Calu3 (cell line): ENCODE measurements around the gene FTCD. TPM values are rescaled to one million over a fixed set of nuclear protein-coding genes. Genes with fewer than 3 reads are reported as not detected.
"Not testable (repeated sequence)": the region's sequence is repeated elsewhere in the genome, so short reads cannot be mapped to it uniquely, and the experiment has no call there.

Source experiments
- BruUV-seq: library from RNA; stranded (reverse); fragments of 400-500 nt; replicated peaks from 2 replicates; lab custom pipeline; 2021; lab: Mats Ljungman, UMichigan
- CTCF ChIA-PET: fragments of 300-600 bp; sonication (Branson Sonifier 250); formaldehyde crosslinking; loops from one replicate; lab custom pipeline; 2022; ENCODE audit warnings: antibody characterized with exemption; lab: Charles Lee
- DNase-seq: peaks from one replicate; pipeline ENCODE4 v3.0.0; 2022
- H3K27ac Mint-ChIP-seq: one replicate; pipeline ENCODE4 v1.8.0; 2022; ENCODE audit warnings: mixed read lengths; ENCODE audit not compliant: unreplicated experiment
- H3K27me3 Mint-ChIP-seq: one replicate; pipeline ENCODE4 v1.8.0; 2022; ENCODE audit warnings: mixed read lengths; ENCODE audit not compliant: unreplicated experiment
- H3K36me3 Mint-ChIP-seq: one replicate; pipeline ENCODE4 v1.8.0; 2022; ENCODE audit warnings: mild to moderate bottlenecking, moderate library complexity, mixed read lengths; ENCODE audit not compliant: insufficient read depth, unreplicated experiment
- H3K4me1 Mint-ChIP-seq: one replicate; pipeline ENCODE4 v1.8.0; 2022; ENCODE audit warnings: mild to moderate bottlenecking, low read depth, mixed read lengths; ENCODE audit not compliant: unreplicated experiment
- H3K4me3 Mint-ChIP-seq: one replicate; pipeline ENCODE4 v1.8.0; 2022; ENCODE audit warnings: mild to moderate bottlenecking, low read depth, moderate library complexity, mixed read lengths; ENCODE audit not compliant: unreplicated experiment
- H3K9me3 Mint-ChIP-seq: one replicate; pipeline ENCODE4 v1.8.0; 2022; ENCODE audit warnings: low read depth, mixed read lengths; ENCODE audit not compliant: unreplicated experiment
- intact Hi-C: fragments of 100-400 bp; cut with micrococcal nuclease; formaldehyde crosslinking; loops from one replicate; pipeline ENCODE4 v1.10.0; 2022; ENCODE audit not compliant: unreplicated experiment
- total RNA-seq: library from RNA; stranded (reverse); gene quantifications from 2 replicates; pipeline ENCODE4 v1.2.3, GENCODE V29; 2022
- TF ChIP-seq, protein P1 (sequence below): fragments of 200-600 bp; IDR thresholded peaks from one replicate; pipeline ENCODE4 v1.8.0; 2022; ENCODE audit warnings: antibody characterized with exemption; ENCODE audit not compliant: unreplicated experiment

Gene FTCD
- total RNA-seq, 1 experiment from 2014 or later = 0.31 TPM

DNA sequence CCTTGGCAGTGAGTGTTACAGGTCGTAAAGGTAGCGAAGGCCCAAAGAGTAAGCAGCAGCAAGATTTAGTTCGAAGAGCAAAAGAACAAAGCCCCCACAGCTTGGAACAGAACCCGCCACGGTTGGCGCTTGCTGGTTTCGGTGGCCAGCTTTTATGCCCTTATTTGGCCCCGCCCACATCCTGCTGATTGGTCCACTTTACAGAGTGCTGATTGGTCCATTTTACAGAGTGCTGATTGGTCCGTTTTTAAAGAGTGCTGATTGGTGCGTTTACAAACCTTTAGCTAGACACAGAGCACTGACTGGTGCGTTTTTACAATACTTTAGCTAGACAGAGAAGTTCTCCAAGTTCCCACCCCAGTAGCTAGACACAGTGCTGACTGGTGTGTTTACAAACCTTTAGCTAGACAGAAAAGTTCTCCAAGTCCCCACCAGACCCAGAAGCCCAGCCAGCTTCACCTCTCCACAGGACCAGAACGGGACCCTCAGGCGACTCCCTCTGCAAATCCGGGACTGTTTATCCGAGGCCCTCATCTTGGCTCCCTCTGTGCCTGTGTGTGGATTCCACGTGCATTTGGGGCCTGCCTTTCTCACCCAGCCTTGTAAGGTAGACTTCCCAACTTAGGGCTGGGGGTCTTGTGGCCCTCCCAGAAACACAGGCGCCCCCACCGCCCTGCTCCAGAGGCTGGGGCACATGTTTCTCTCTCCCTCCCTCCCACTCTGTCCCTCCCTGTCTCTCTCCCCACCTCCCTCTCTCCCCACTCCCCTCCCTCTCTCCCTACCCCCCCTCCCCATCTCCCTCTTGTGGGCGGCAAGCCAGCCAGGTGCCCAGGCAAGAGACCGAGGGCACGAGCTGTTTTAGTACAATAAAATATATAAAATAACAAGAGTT, 12.6 kb downstream of the FTCD start:
- Mint-ChIP-seq H3K9me3 (no peaks in the 10 kb centered on the region), H3K4me1 (peaks cover 11% of the 10 kb centered on the region), H3K27ac (no peak overlapping the region), H3K4me3 (peak overlapping the region; percentile 65), H3K36me3 (peaks cover 8% of the 10 kb centered on the region), H3K27me3 (peaks cover 15% of the 10 kb centered on the region)
- DNase-seq = no peak
- intact Hi-C loops = loop anchor here (10.0 kb wide), 1 partner anchor 82 kb away; the partner anchor contains the start of gene LSS
- BruUV-seq = no TSS peak
- TF ChIP-seq, protein P1, sequence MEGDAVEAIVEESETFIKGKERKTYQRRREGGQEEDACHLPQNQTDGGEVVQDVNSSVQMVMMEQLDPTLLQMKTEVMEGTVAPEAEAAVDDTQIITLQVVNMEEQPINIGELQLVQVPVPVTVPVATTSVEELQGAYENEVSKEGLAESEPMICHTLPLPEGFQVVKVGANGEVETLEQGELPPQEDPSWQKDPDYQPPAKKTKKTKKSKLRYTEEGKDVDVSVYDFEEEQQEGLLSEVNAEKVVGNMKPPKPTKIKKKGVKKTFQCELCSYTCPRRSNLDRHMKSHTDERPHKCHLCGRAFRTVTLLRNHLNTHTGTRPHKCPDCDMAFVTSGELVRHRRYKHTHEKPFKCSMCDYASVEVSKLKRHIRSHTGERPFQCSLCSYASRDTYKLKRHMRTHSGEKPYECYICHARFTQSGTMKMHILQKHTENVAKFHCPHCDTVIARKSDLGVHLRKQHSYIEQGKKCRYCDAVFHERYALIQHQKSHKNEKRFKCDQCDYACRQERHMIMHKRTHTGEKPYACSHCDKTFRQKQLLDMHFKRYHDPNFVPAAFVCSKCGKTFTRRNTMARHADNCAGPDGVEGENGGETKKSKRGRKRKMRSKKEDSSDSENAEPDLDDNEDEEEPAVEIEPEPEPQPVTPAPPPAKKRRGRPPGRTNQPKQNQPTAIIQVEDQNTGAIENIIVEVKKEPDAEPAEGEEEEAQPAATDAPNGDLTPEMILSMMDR = no peak
- CTCF ChIA-PET = interaction anchor here (0.6 to 1.6 kb wide), 9 partner anchors 10 to 244 kb away, joined by 3 to 20 read pairs (median 5); partner anchors contain the start of genes COL6A1, MCM3AP and YBEY

DNA sequence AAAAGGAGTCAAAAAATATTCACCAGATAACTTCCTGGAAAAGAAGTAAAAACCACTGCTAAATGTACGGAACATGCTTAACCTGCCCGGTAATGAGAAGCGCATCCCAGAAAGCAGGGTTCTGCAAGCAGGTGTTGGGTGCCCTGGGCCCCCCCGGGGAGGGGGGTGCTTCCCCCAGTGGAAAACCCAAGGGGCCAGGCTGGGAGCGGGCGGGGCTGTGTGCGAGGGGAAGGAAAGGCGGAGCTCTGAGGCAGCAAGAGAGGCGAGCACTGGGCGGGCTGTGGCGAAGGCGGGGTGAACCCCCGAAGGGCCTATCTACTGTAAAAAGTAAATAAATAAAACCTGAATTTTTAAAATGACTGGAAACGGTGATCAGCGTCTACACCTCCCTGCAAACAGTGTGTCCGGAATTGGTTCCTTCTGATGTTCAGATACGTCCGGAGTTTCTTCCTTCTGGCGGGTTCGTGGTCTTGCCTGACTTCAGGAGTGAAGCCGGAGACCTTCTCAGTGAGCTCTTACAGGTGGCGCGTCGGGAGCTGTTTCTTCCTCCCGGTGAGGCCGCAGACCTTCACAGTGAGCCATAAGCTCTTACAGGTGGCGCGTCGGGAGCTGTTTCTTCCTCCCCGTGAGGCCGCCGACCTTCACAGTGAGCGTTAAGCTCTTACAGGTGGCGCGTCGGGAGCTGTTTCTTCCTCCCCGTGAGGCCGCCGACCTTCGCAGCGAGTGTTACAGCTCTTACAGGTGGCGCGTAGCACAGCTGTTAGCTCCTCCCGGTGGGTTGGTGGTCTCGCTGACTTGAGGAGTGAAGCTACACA, 13.4 kb downstream of the FTCD start:
- TF ChIP-seq, protein P1 = no peak
- BruUV-seq = no TSS peak
- Mint-ChIP-seq H3K27me3 (peaks cover 15% of the 10 kb centered on the region), H3K9me3 (no peaks in the 10 kb centered on the region), H3K36me3 (peaks cover 8% of the 10 kb centered on the region), H3K27ac (no peak overlapping the region), H3K4me1 (peaks cover 11% of the 10 kb centered on the region), H3K4me3 (no peak overlapping the region)
- CTCF ChIA-PET = no interaction called here
- no peak for DNase-seq
- intact Hi-C loops = loop anchor here (10.0 kb wide), 1 partner anchor 83 kb away; the partner anchor contains the start of gene LSS

DNA sequence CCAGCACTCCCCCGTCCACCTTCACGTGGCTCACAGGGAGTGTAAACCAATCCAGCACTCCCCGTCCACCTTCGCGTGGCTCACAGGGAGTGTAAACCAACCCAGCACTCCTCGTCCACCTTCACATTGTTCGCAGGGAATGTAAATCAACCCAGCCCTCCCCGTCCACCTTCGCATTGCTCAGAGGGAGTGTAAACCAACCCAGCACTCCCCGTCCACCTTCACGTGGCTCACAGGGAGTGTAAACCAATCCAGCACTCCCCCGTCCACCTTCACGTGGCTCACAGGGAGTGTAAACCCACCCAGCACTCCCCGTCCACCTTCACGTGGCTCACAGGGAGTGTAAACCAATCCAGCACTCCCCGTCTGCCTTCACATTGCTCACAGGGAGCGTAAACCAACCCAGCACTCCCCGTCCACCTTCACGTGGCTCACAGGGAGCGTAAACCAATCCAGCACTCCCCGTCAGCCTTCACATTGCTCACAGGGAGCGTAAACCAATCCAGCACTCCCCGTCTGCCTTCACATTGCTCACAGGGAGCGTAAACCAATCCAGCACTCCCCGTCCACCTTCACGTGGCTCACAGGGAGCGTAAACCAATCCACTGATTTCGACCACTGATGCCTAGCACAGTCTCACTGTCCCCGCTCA, 14.9 kb downstream of the FTCD start:
- Mint-ChIP-seq H3K27me3 (peaks cover 15% of the 10 kb centered on the region), H3K4me1 (peaks cover 11% of the 10 kb centered on the region)
- DNase-seq, H3K27ac Mint-ChIP-seq, BruUV-seq, H3K36me3 Mint-ChIP-seq, H3K9me3 Mint-ChIP-seq, H3K4me3 Mint-ChIP-seq, CTCF ChIA-PET: not testable (repeated sequence)
- intact Hi-C loops = loop anchor here (10.0 kb wide), 1 partner anchor 84 kb away; the partner anchor contains the start of gene LSS

DNA sequence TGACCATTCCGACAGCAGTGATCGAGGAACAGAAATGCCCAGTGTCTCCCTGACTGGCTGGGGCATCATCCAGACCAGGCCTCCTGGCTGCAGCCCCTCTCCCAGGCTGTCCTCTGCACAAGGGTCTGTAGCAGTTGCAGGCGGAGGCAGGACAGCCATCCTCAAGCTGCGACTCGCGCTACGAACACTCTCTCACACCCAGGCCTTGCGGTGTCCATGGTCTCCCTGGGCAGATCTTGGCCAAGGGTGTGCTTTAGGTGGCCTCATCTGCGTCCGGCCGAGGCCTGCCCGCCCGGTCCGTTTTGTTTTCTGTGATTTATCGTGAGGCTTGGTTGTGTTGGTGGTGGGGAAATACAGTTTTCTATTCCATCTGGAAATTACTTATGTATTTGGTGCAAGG, 15.7 kb downstream of the FTCD start:
- CTCF ChIA-PET = no interaction called here
- H3K4me3 Mint-ChIP-seq = no peak overlapping the region

More for the DNA sequence above, 15.7 kb downstream of the FTCD start:
- TF ChIP-seq, protein P1 = no peak
- Mint-ChIP-seq H3K27ac (no peak overlapping the region), H3K9me3 (no peaks in the 10 kb centered on the region), H3K27me3 (peaks cover 15% of the 10 kb centered on the region), H3K4me1 (peaks cover 11% of the 10 kb centered on the region), H3K36me3 (peaks cover 8% of the 10 kb centered on the region)
- intact Hi-C loops = loop anchor here (10.0 kb wide), 1 partner anchor 85 kb away; the partner anchor contains the start of gene LSS
- no peak for DNase-seq
- no TSS peak for BruUV-seq
